H1 (cell line): ENCODE results near the gene ZNF443. TPM values are rescaled to one million over a fixed set of nuclear protein-coding genes. Genes with fewer than 3 reads are reported as not detected.

ENCODE experiments used
- CTCF ChIA-PET: fragments of 300-600 bp; sonication (Branson Sonifier 250); formaldehyde crosslinking; loops from one replicate; lab custom pipeline; 2021; ENCODE audit not compliant: partially characterized antibody; lab: Charles Lee
- POLR2A ChIA-PET: fragments of 300-600 bp; sonication (Branson Sonifier 250); formaldehyde crosslinking; loops from one replicate; lab custom pipeline; 2021; ENCODE audit warnings: inconsistent platforms; ENCODE audit not compliant: partially characterized antibody; lab: Charles Lee
- DNase-seq, 2 experiments: peaks; one replicate each; pipeline versions ENCODE4 v3.0.0 to v3.0.0-alpha.2; 2010 to 2022; ENCODE audit warnings: low spot score in 2 of 2, low read depth in 1 of 2, mixed read lengths in 1 of 2
- FAIRE-seq: peaks from 2 replicates; lab custom pipeline; 2011; peaks lifted over from hg19 to GRCh38; lab: Jason Lieb, UNC
- H2AFZ ChIP-seq: 2 replicates; pipeline ENCODE4 v1.8.1; 2012; ENCODE audit warnings: low read length, inconsistent platforms
- H2AK5ac ChIP-seq: 2 replicates; pipeline ENCODE4 v1.6.1; 2013; ENCODE audit warnings: low read depth, low read length
- H2BK120ac ChIP-seq: replicated peaks from 2 replicates; pipeline ENCODE3; 2013; ENCODE audit warnings: low read depth, low read length, inconsistent platforms
- H2BK12ac ChIP-seq: 2 replicates; pipeline ENCODE4 v1.6.1; 2013; ENCODE audit warnings: low read depth, low read length
- H2BK15ac ChIP-seq: 2 replicates; pipeline ENCODE4 v1.6.1; 2013; ENCODE audit warnings: low read length
- H2BK20ac ChIP-seq: 2 replicates; pipeline ENCODE4 v1.6.1; 2013; ENCODE audit warnings: low read length
- H2BK5ac ChIP-seq: 2 replicates; pipeline ENCODE4 v1.6.1; 2013; ENCODE audit warnings: low read depth, low read length
- H3K14ac ChIP-seq: 2 replicates; pipeline ENCODE4 v1.6.1; 2013; ENCODE audit warnings: inconsistent platforms; ENCODE audit not compliant: insufficient read length
- H3K18ac ChIP-seq: 2 replicates; pipeline ENCODE4 v1.6.1; 2013; ENCODE audit warnings: low read length; ENCODE audit errors: extremely low read depth
- H3K23ac ChIP-seq: 2 replicates; pipeline ENCODE4 v1.6.1; 2013; ENCODE audit warnings: inconsistent platforms; ENCODE audit not compliant: insufficient read length
- H3K23me2 ChIP-seq: 2 replicates; pipeline ENCODE4 v1.6.1; 2013; ENCODE audit warnings: low read depth, low read length
- H3K27ac ChIP-seq: 2 replicates; pipeline ENCODE4 v1.6.1; 2011; ENCODE audit warnings: low read depth, low read length, inconsistent platforms
- H3K27me3 ChIP-seq, 4 experiments: replicated peaks in 1 of 4; 1 replicate in 1 of 4; 2 replicates in 3 of 4; pipeline versions ENCODE4 v1.6.1 to v1.8.1; 2011 to 2013; ENCODE audit warnings: low read length in 3 of 4, mild to moderate bottlenecking in 3 of 4, inconsistent platforms in 2 of 4, mixed read lengths in 2 of 4, moderate library complexity in 1 of 4; ENCODE audit not compliant: control insufficient read depth in 3 of 4, insufficient read depth in 3 of 4; ENCODE audit errors: extremely low read depth in 1 of 4
- H3K36me3 ChIP-seq, 4 experiments: 2 replicates each; pipeline versions ENCODE4 v1.6.1 to v1.8.1; 2011 to 2013; ENCODE audit warnings: mild to moderate bottlenecking in 4 of 4, low read length in 3 of 4, moderate library complexity in 2 of 4, control low read depth in 1 of 4, inconsistent platforms in 1 of 4; ENCODE audit not compliant: insufficient read depth in 4 of 4, control insufficient read depth in 2 of 4
- H3K4ac ChIP-seq: replicated peaks from 2 replicates; pipeline ENCODE3; 2013; ENCODE audit warnings: low read length, low read depth, mixed read lengths, inconsistent platforms; ENCODE audit not compliant: insufficient read length
- H3K4me1 ChIP-seq, 4 experiments: replicated peaks in 1 of 4; 1 replicate in 1 of 4; 2 replicates in 3 of 4; pipeline versions ENCODE4 v1.6.1 to v1.8.1; 2011 to 2013; ENCODE audit warnings: low read length in 3 of 4, inconsistent platforms in 2 of 4, mixed read lengths in 1 of 4; ENCODE audit not compliant: insufficient read depth in 4 of 4, control insufficient read depth in 3 of 4
- H3K4me2 ChIP-seq, 2 experiments: 2 replicates each; pipeline versions ENCODE4 v1.6.1 to v1.8.1; 2011 to 2013; ENCODE audit warnings: low read depth in 2 of 2, low read length in 2 of 2, control low read depth in 1 of 2, inconsistent platforms in 1 of 2, mild to moderate bottlenecking in 1 of 2; ENCODE audit not compliant: insufficient read depth in 1 of 2
- H3K4me3 ChIP-seq, 4 experiments: fragments of 200-600, 300-600 bp in 1 of 4; sonication (generic), shearing (Covaris generic), sonication (Bioruptor Twin) in 1 of 4; 2 replicates each; pipeline versions ENCODE4 v1.5.1 to v1.8.1; 2011 to 2016; ENCODE audit warnings: low read length in 4 of 4, low read depth in 3 of 4, control low read depth in 2 of 4, inconsistent platforms in 2 of 4, mild to moderate bottlenecking in 2 of 4, mixed read lengths in 1 of 4, moderate library complexity in 1 of 4; ENCODE audit not compliant: insufficient read depth in 2 of 4; ENCODE audit errors: extremely low read depth in 1 of 4
- H3K56ac ChIP-seq: replicated peaks from 2 replicates; pipeline ENCODE3; 2013; ENCODE audit warnings: low read depth, mild to moderate bottlenecking, mixed read lengths, low read length, inconsistent platforms; ENCODE audit not compliant: insufficient read length
- H3K79me1 ChIP-seq: 2 replicates; pipeline ENCODE4 v1.6.1; 2013; ENCODE audit warnings: low read depth, low read length, control low read depth
- H3K79me2 ChIP-seq, 2 experiments: 2 replicates each; pipeline versions ENCODE4 v1.6.1 to v1.8.1; 2012 to 2013; ENCODE audit warnings: low read length in 2 of 2, mild to moderate bottlenecking in 2 of 2, inconsistent platforms in 1 of 2; ENCODE audit not compliant: insufficient read depth in 2 of 2, control insufficient read depth in 1 of 2
- H3K9ac ChIP-seq, 4 experiments: replicated peaks in 1 of 4; 1 replicate in 1 of 4; 2 replicates in 3 of 4; pipeline versions ENCODE4 v1.6.1 to v1.8.1; 2011 to 2013; ENCODE audit warnings: low read depth in 3 of 4, low read length in 3 of 4, control low read depth in 2 of 4, mild to moderate bottlenecking in 2 of 4, moderate library complexity in 2 of 4, inconsistent platforms in 1 of 4; ENCODE audit errors: extremely low read depth in 1 of 4
- H3K9me3 ChIP-seq, 2 experiments: 2 replicates each; pipeline versions ENCODE4 v1.6.1 to v1.8.1; 2012 to 2013; ENCODE audit warnings: mild to moderate bottlenecking in 2 of 2, moderate library complexity in 2 of 2, control low read depth in 1 of 2, inconsistent platforms in 1 of 2, low read depth in 1 of 2, low read length in 1 of 2, mixed read lengths in 1 of 2; ENCODE audit not compliant: insufficient read depth in 2 of 2
- H4K20me1 ChIP-seq, 2 experiments: replicated peaks in 1 of 2; 2 replicates each; pipeline versions ENCODE3 to v1.8.1; 2011 to 2013; ENCODE audit warnings: inconsistent platforms in 2 of 2, low read length in 2 of 2, mild to moderate bottlenecking in 1 of 2; ENCODE audit not compliant: insufficient read depth in 2 of 2, control insufficient read depth in 1 of 2
- H4K5ac ChIP-seq: 2 replicates; pipeline ENCODE4 v1.6.1; 2013; ENCODE audit warnings: low read length, low read depth, mixed read lengths, inconsistent platforms; ENCODE audit not compliant: insufficient read length
- H4K8ac ChIP-seq: 2 replicates; pipeline ENCODE4 v1.8.0; 2013; ENCODE audit warnings: mild to moderate bottlenecking, moderate library complexity, low read length, inconsistent platforms; ENCODE audit not compliant: insufficient read depth; ENCODE audit errors: extremely low read depth
- H4K91ac ChIP-seq: replicated peaks from 2 replicates; pipeline ENCODE3; 2013; ENCODE audit warnings: low read length, mixed read lengths, inconsistent platforms; ENCODE audit not compliant: insufficient read length
- CBX8 ChIP-seq: fragments of 300-800, 300-1000 bp; sonication (generic); IDR thresholded peaks from 2 replicates; pipeline ENCODE4 v1.7.1; 2016; ENCODE audit warnings: low read depth, low read length, borderline replicate concordance
- MAX ChIP-seq: IDR thresholded peaks from 2 replicates; pipeline ENCODE4 v1.6.1; 2012; ENCODE audit warnings: inconsistent platforms
- SP1 ChIP-seq: IDR thresholded peaks from 2 replicates; pipeline ENCODE4 v1.6.1; 2011; ENCODE audit warnings: low read depth, low read length
- SP4 ChIP-seq: IDR thresholded peaks from 2 replicates; pipeline ENCODE4 v1.6.1; 2012; ENCODE audit warnings: low read length, inconsistent platforms
- WGBS, 2 experiments: shearing (Covaris generic) in 1 of 2; methylation state at CpG; one replicate each; pipeline versions ENCODE4 v1.1.6 to v1.1.7; 2013 to 2015; ENCODE audit warnings: low lambda C conversion rate in 2 of 2, mixed read lengths in 2 of 2, inconsistent platforms in 1 of 2, low coverage in 1 of 2, missing lambda C conversion rate in 1 of 2; ENCODE audit not compliant: insufficient replicate concordance in 2 of 2, insufficient coverage in 1 of 2, insufficient read length in 1 of 2; ENCODE audit errors: extremely low coverage in 1 of 2, missing lambda C conversion rate in 1 of 2; 5-methylcytosine and 5-hydroxymethylcytosine counted together
- polyA plus RNA-seq, 7 experiments: library from polyadenylated mRNA; depleted of rRNA in 3 of 7; stranded (reverse) in 5 of 7; unstranded in 2 of 7; fragments of >200 nt in 5 of 7; fragments of 200-250 nt in 2 of 7; gene quantifications; 1 replicate in 5 of 7; 2 replicates in 1 of 7; 4 replicates in 1 of 7; pipeline versions ENCODE4 v1.2.1 to v1.2.3, GENCODE V29; 2011 to 2013; ENCODE audit warnings: missing spikeins in 2 of 7, mixed read lengths in 2 of 7
- total RNA-seq: library from RNA; stranded (reverse); fragmentation: NEBNext Ultra II Directional; extraction: Animal tissue kit (Norgen Biotek cat#: 25700); gene quantifications from 2 replicates; pipeline ENCODE4 v1.2.1, GENCODE V29; 2021

Gene ZNF443
- total and polyA plus RNA-seq, 2 of the 8 experiments (the other 6 are each of a cell fraction or from before 2014, with no cell fraction given) = 1.4 to 7.8 TPM

DNA sequence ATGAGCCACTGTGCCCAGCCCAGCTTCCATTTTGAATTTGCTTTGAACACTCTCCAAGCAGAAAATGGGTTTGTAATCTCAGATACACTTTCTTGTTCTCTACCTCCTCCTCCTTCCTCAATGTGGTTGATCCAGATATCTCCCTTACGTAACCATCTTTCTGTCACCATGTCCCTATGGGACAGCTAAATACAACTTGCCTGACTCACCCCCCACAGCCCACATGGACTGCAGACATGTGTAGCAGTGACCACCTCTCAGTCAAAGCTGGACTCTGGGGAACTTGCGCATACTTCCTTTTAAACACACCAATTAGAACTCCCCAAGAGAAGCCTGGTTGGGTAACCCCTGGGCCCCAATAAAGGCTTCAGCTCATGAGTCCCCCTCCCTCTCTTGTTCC, 28.9 kb downstream of the ZNF443 start:
- Histone ChIP-seq H2BK20ac (no peak overlapping the region), H3K27me3 (no peaks in the 10 kb centered on the region), H3K4me3 (no peak overlapping the region), H3K36me3 (no peaks in the 10 kb centered on the region; a peak in 1 of 8 replicates), H2BK12ac (no peak overlapping the region), H3K9me3 (peaks cover 6 to 7% of the 10 kb centered on the region in 2 experiments; a peak in 1 of 4 replicates), H3K79me1 (no peaks in the 10 kb centered on the region), H4K8ac (no peak overlapping the region), H4K5ac (no peak overlapping the region), H3K79me2 (no peaks in the 10 kb centered on the region), H3K14ac (no peak overlapping the region), H4K91ac (no peak overlapping the region), H2BK5ac (no peak overlapping the region), H3K9ac (no peak overlapping the region), H3K4me1 (no peaks in the 10 kb centered on the region), H4K20me1 (no peaks in the 10 kb centered on the region), H3K23me2 (no peaks in the 10 kb centered on the region), H3K56ac (no peak overlapping the region), H2AFZ (no peak overlapping the region), H3K4me2 (no peak overlapping the region), H3K27ac (no peak overlapping the region), H2BK15ac (no peak overlapping the region), H3K4ac (no peak overlapping the region), H3K18ac (no peak overlapping the region), H3K23ac (no peak overlapping the region), H2BK120ac (no peak overlapping the region), H2AK5ac (no peak overlapping the region)
- DNase-seq (no peak), FAIRE-seq (no peak)
- POLR2A ChIA-PET = no interaction called here
- no peak for TF ChIP-seq SP1
- TF ChIP-seq CBX8 = no peak
- no peak for TF ChIP-seq SP4
- TF ChIP-seq MAX = no peak
- WGBS, 2 experiments = 96% methylated on average over 2 of the region's 2 CpGs; no CpG with 5 or more reads in 1 of the 2 experiments
- CTCF ChIA-PET = interaction anchor here (0.6 kb wide), 2 partner anchors 202 to 271 kb away, joined by 3 read pairs; no protein-coding TSS in a partner anchor
